NCI-H69 (cell line): Measurements from ENCODE around the gene BTBD2.

Experiments used
- DNase-seq: peaks from one replicate; lab custom pipeline; 2025; lab: John Stamatoyannopoulos, UW

BTBD2 gene

GRCh38 chr19:2015608-2015950 lies at the start of gene BTBD2:
Gene BTBD2 (minus strand): TSS chr19:2015714. CDS start chr19:2015703, 11 bp downstream.
- DNase-seq: peak; percentile 93

- DNase-seq: no peak
These were observed 49.4 kb upstream of the BTBD2 start for GRCh38 chr19:2064788-2065524.

DNA sequence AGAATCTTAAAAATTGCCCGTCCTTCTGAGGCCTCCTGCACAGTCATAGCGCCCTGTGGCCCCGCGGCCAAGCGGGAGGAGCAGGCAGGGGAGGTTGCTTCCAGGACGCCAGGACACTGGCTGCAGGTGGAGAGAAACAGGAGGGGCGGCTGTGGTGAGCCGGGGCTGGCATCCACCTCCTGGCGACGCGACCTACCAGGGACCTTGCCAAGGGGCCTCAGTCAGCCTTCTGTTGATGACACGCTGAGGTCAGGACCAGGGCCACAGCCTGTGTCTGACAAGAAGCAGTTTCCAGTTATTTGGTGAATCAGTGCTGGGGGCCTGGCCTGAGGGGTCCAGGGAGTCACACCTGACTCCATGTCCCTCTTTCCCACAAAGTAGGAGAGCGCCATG lies 48.9 kb upstream of the BTBD2 start:
- DNase-seq: no peak

DNA sequence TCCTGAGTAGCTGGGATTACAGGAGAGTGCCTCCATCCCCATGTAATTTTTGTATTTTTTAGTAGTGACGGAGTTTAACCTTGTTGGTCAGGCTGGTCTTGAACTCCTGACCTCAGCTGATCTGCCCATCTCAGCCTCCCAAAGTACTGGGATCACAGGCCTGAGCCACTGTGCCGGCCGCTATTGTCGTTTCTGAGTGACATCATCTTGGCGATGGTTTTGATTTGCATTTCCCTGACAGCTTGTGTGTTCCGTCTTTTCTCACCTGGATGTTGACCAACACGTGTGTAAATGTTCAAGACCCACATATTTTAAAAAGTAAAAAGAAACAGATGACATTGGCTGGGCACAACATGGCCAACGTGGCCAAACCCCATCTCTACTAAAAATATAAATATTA lies 48.3 kb upstream of the BTBD2 start:
- no peak for DNase-seq

DNA sequence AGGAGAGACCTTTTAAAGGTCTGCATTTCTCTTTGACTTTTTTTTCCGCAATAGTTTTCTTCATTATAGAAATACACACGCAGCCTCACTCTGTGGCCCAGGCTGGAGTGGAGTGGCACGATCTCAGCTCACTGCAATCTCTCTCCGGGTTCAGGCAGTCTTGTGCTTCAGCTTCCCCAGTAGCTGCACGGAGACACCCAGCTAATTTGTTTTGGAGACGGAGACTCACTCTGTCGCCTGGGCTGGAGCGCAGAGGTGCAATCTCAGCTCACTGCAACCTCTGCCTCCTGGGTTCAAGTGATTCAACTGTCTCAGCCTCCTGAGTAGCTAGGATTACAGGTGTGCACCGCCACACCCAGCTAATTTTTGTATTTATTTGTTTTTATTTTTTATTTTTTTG lies 47.3 kb upstream of the BTBD2 start:
- DNase-seq: no peak

GRCh38 chr19:2062389-2062729 lies 46.8 kb upstream of the BTBD2 start:
- no peak for DNase-seq

GRCh38 chr19:2061495-2062388 lies 46.2 kb upstream of the BTBD2 start:
- peak; percentile 100 for DNase-seq

- DNase-seq: no peak
These were observed 45.5 kb upstream of the BTBD2 start for GRCh38 chr19:2060884-2061494.

- DNase-seq: peak; percentile 55
These were observed 44.1 kb upstream of the BTBD2 start for GRCh38 chr19:2059422-2060201.

GRCh38 chr19:2058570-2059421 lies 43.3 kb upstream of the BTBD2 start:
- DNase-seq: no peak

DNA sequence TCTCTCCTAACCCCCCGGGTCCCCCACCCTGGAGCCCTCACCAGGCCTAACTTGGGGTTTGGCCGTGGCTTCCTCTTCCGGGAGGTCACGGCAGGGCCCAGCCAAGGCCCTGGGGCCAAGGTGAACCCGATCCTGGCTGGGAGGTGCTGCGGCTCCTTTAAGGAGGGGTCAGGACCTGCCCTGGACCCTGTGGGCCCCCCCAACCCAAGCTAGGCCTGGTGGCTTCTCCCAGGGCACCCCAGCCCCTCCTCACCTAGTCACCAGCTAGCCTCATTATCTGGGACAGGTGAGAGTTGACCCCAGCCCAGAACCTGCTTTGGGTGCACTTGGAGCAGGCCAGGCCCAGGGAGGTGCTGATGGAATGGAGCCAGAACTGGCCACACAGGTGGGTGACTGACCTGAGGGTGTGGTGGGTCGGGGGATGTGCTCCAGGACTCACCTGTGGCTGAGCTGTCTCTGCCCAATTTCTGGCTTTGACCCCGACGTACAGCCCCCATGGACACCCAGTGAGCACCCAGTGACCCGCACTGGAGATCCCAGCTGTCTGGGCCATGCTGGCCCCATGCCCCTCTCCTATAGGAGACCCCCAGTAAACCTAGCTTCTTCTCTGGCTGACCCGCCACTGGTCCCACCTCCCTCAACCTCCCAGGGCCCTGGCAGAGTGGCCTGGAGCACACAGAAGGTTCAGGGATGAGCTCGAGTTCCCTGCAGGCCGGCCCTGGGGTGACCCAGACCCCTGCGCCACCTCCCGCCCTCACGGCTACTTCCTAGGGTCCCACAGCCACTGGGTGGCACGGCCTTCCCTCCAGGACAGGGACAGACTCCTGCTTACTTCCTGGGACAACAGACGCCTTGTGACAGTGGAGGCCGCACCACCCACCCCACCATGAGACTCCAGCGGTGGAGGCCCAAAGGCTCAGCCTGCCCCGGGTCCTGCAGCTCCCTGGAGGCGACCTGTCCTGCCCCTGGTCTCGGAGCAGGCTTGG lies 42.3 kb upstream of the BTBD2 start:
- DNase-seq: no peak

DNA sequence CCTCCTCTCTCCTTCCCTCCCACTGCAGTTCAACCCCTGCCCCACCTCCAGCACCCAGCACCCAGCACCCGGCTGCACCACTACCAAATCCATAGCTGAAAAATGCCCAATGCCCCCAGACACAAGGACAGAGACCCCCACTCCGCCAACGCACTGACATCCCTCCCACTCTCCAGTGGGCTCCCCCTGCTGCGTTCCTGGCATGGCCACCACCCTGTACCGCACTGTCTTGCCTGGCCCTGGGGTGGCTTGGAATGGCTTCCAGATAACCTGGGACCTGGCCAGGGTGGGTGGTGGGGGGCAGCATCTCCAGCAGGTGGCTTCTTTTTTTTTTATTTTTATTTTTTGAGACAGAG lies 41.3 kb upstream of the BTBD2 start:
- no peak for DNase-seq

GRCh38 chr19:2055931-2056836 lies 40.7 kb upstream of the BTBD2 start:
- DNase-seq: peak; percentile 87

GRCh38 chr19:2054763-2055162 lies 39.2 kb upstream of the BTBD2 start:
- DNase-seq: peak; percentile 73

GRCh38 chr19:2053601-2054389 lies 38.3 kb upstream of the BTBD2 start:
- DNase-seq: no peak

- DNase-seq: peak; percentile 29
These were observed 36.5 kb upstream of the BTBD2 start for GRCh38 chr19:2051773-2052704.
